Activated CD8-positive, alpha-beta memory T cell treated with anti-CD3 and anti-CD28 coated beads, Interleukin-2, amount 10 ng/mL, durations not matched to agents 7 days and 5 days (primary cell): Measurements from ENCODE around the gene KCNN3. TPM values are rescaled to one million over a fixed set of nuclear protein-coding genes. Genes with fewer than 3 reads are reported as not detected.

ENCODE experiments used
- ATAC-seq: fragments of 150-1000 bp; cut with Tn5 transposase; one replicate; pipeline ENCODE4 v1.10.0; 2021; ENCODE audit warnings: moderate library complexity
- CTCF ChIA-PET: fragments of 350-600 bp; sonication (Branson Sonifier 250); formaldehyde crosslinking; loops from one replicate; lab custom pipeline; 2021; ENCODE audit warnings: antibody characterized with exemption; lab: Charles Lee
- DNase-seq: peaks from one replicate; pipeline ENCODE4 v3.0.0-alpha.2; 2020
- H3K27ac Mint-ChIP-seq: one replicate; pipeline ENCODE4 v1.8.0; 2021; ENCODE audit warnings: mild to moderate bottlenecking, mixed read lengths
- H3K27me3 Mint-ChIP-seq: one replicate; pipeline ENCODE4 v1.8.0; 2021; ENCODE audit warnings: mixed read lengths
- H3K36me3 Mint-ChIP-seq: one replicate; pipeline ENCODE4 v1.8.0; 2021; ENCODE audit warnings: mild to moderate bottlenecking, mixed read lengths
- H3K4me1 Mint-ChIP-seq: one replicate; pipeline ENCODE4 v1.8.0; 2021; ENCODE audit warnings: mixed read lengths
- H3K4me3 Mint-ChIP-seq: one replicate; pipeline ENCODE4 v1.8.0; 2021; ENCODE audit warnings: mild to moderate bottlenecking, moderate library complexity, mixed read lengths
- H3K9me3 Mint-ChIP-seq: one replicate; pipeline ENCODE4 v1.8.0; 2022; ENCODE audit warnings: low read depth, mixed read lengths
- total RNA-seq, 2 experiments: library from RNA; stranded (reverse); gene quantifications; one replicate each; pipeline ENCODE4 v1.2.3, GENCODE V29; 2021

The KCNN3 gene
- total RNA-seq, 2 experiments from 2014 or later, result 0.02 TPM; not detected in 1

- Mint-ChIP-seq H3K27me3 (peaks cover 16% of the 10 kb centered on the region), H3K27ac (no peak overlapping the region), H3K36me3 (no peaks in the 10 kb centered on the region), H3K9me3 (no peaks in the 10 kb centered on the region), H3K4me3 (no peak overlapping the region), H3K4me1 (peaks cover 2% of the 10 kb centered on the region)
- CTCF ChIA-PET, result interaction anchor here (1.1 kb wide), 1 partner anchor 58 kb away, joined by 3 read pairs; no protein-coding TSS in a partner anchor
- ATAC-seq (no peak), DNase-seq (no peak)
Observed at GRCh38 chr1:154840269-154841176, 29.6 kb downstream of the KCNN3 start.

GRCh38 chr1:154839691-154840090 lies 30.4 kb downstream of the KCNN3 start:
- H3K36me3 Mint-ChIP-seq, result no peaks in the 10 kb centered on the region
- no peak for DNase-seq
- no peaks in the 10 kb centered on the region for H3K9me3 Mint-ChIP-seq
- H3K4me3 Mint-ChIP-seq, result no peak overlapping the region
- CTCF ChIA-PET, result no interaction called here
- no peak for ATAC-seq
- H3K4me1 Mint-ChIP-seq, result peaks cover 2% of the 10 kb centered on the region
- H3K27ac Mint-ChIP-seq, result no peak overlapping the region
- peaks cover 17% of the 10 kb centered on the region for H3K27me3 Mint-ChIP-seq

- ATAC-seq (no peak), DNase-seq (no peak)
- Mint-ChIP-seq H3K4me3 (no peak overlapping the region), H3K27ac (no peak overlapping the region), H3K27me3 (peaks cover 17% of the 10 kb centered on the region), H3K4me1 (peaks cover 2% of the 10 kb centered on the region), H3K36me3 (no peaks in the 10 kb centered on the region), H3K9me3 (no peaks in the 10 kb centered on the region)
- CTCF ChIA-PET, result no interaction called here
Observed at GRCh38 chr1:154838988-154839387, 31.1 kb downstream of the KCNN3 start.

- Mint-ChIP-seq H3K9me3 (no peaks in the 10 kb centered on the region), H3K4me3 (no peak overlapping the region)
Observed at GRCh38 chr1:154838461-154838860, 31.6 kb downstream of the KCNN3 start.

GRCh38 chr1:154837672-154838171 lies 32.4 kb downstream of the KCNN3 start:
- no peak overlapping the region for H3K4me3 Mint-ChIP-seq
- CTCF ChIA-PET, result no interaction called here

More at GRCh38 chr1:154838461-154838860, 31.6 kb downstream of the KCNN3 start:
- peaks cover 2% of the 10 kb centered on the region for H3K4me1 Mint-ChIP-seq
- DNase-seq (no peak), ATAC-seq (no peak)
- no peaks in the 10 kb centered on the region for H3K36me3 Mint-ChIP-seq
- CTCF ChIA-PET, result no interaction called here
- H3K27ac Mint-ChIP-seq, result no peak overlapping the region
- peaks cover 17% of the 10 kb centered on the region for H3K27me3 Mint-ChIP-seq

GRCh38 chr1:154837034-154837671 lies 32.9 kb downstream of the KCNN3 start:
- CTCF ChIA-PET, result no interaction called here
- H3K4me1 Mint-ChIP-seq, result no peaks in the 10 kb centered on the region
- DNase-seq, result no peak
- no peak overlapping the region for H3K27ac Mint-ChIP-seq
- H3K27me3 Mint-ChIP-seq, result peaks cover 17% of the 10 kb centered on the region
- H3K4me3 Mint-ChIP-seq, result no peak overlapping the region
- no peaks in the 10 kb centered on the region for H3K9me3 Mint-ChIP-seq
- no peaks in the 10 kb centered on the region for H3K36me3 Mint-ChIP-seq
- no peak for ATAC-seq

More at GRCh38 chr1:154837672-154838171, 32.4 kb downstream of the KCNN3 start:
- Mint-ChIP-seq H3K9me3 (no peaks in the 10 kb centered on the region), H3K27me3 (peaks cover 17% of the 10 kb centered on the region), H3K36me3 (no peaks in the 10 kb centered on the region), H3K27ac (no peak overlapping the region), H3K4me1 (peaks cover under 1% of the 10 kb centered on the region)
- no peak for ATAC-seq
- no peak for DNase-seq

- no peak for DNase-seq
- no peaks in the 10 kb centered on the region for H3K36me3 Mint-ChIP-seq
- no peak for ATAC-seq
- no peak overlapping the region for H3K27ac Mint-ChIP-seq
- H3K9me3 Mint-ChIP-seq, result no peaks in the 10 kb centered on the region
- H3K4me3 Mint-ChIP-seq, result no peak overlapping the region
- H3K4me1 Mint-ChIP-seq, result no peaks in the 10 kb centered on the region
- peaks cover 17% of the 10 kb centered on the region for H3K27me3 Mint-ChIP-seq
- CTCF ChIA-PET, result no interaction called here
Observed at GRCh38 chr1:154835531-154836324, 34.4 kb downstream of the KCNN3 start.

GRCh38 chr1:154833841-154834240 lies 36.2 kb downstream of the KCNN3 start:
- Mint-ChIP-seq H3K9me3 (no peaks in the 10 kb centered on the region), H3K36me3 (no peaks in the 10 kb centered on the region), H3K4me3 (no peak overlapping the region), H3K4me1 (no peaks in the 10 kb centered on the region), H3K27me3 (peaks cover 15% of the 10 kb centered on the region), H3K27ac (no peak overlapping the region)
- DNase-seq (no peak), ATAC-seq (no peak)
- CTCF ChIA-PET, result interaction anchor here (1.1 kb wide), 1 partner anchor 274 kb away, joined by 3 read pairs; no protein-coding TSS in a partner anchor

GRCh38 chr1:154833209-154833608 lies 36.9 kb downstream of the KCNN3 start:
- no peak overlapping the region for H3K27ac Mint-ChIP-seq
- no peak for ATAC-seq
- H3K27me3 Mint-ChIP-seq, result peaks cover 9% of the 10 kb centered on the region
- no peak overlapping the region for H3K4me3 Mint-ChIP-seq
- no peak for DNase-seq
- H3K9me3 Mint-ChIP-seq, result no peaks in the 10 kb centered on the region
- CTCF ChIA-PET, result interaction anchor here (1.1 kb wide), 1 partner anchor 274 kb away, joined by 3 read pairs; no protein-coding TSS in a partner anchor
- H3K4me1 Mint-ChIP-seq, result no peaks in the 10 kb centered on the region
- no peaks in the 10 kb centered on the region for H3K36me3 Mint-ChIP-seq

- DNase-seq (no peak), ATAC-seq (no peak)
- Mint-ChIP-seq H3K9me3 (no peaks in the 10 kb centered on the region), H3K36me3 (no peaks in the 10 kb centered on the region), H3K27ac (no peak overlapping the region), H3K4me1 (no peaks in the 10 kb centered on the region), H3K4me3 (no peak overlapping the region), H3K27me3 (peaks cover 8% of the 10 kb centered on the region)
- CTCF ChIA-PET, result no interaction called here
Observed at GRCh38 chr1:154832384-154832783, 37.7 kb downstream of the KCNN3 start.

GRCh38 chr1:154831462-154831861 lies 38.6 kb downstream of the KCNN3 start:
- no peak overlapping the region for H3K4me3 Mint-ChIP-seq
- ATAC-seq (no peak), DNase-seq (no peak)
- no peak overlapping the region for H3K27ac Mint-ChIP-seq
- H3K27me3 Mint-ChIP-seq, result peaks cover 3% of the 10 kb centered on the region
- no peaks in the 10 kb centered on the region for H3K36me3 Mint-ChIP-seq
- CTCF ChIA-PET, result no interaction called here
- no peaks in the 10 kb centered on the region for H3K4me1 Mint-ChIP-seq
- H3K9me3 Mint-ChIP-seq, result no peaks in the 10 kb centered on the region

GRCh38 chr1:154829062-154829461 lies 41.0 kb downstream of the KCNN3 start:
- Mint-ChIP-seq H3K4me3 (no peak overlapping the region), H3K27ac (no peak overlapping the region), H3K27me3 (no peaks in the 10 kb centered on the region), H3K4me1 (no peaks in the 10 kb centered on the region), H3K9me3 (no peaks in the 10 kb centered on the region), H3K36me3 (no peaks in the 10 kb centered on the region)
- no peak for DNase-seq
- no peak for ATAC-seq
- CTCF ChIA-PET, result no interaction called here
